GM10847 (cell line): Measurements from ENCODE around the gene C4orf36.

ENCODE experiments used
- POLR2A ChIP-seq: IDR thresholded peaks from 2 replicates; pipeline ENCODE4 v1.6.1; 2011; ENCODE audit not compliant: insufficient read length; ENCODE audit errors: extremely low read depth

The C4orf36 gene

GRCh38 chr4:86891762-86892635 lies at the start of gene C4orf36:
Gene C4orf36 (minus strand): TSS chr4:86892422. CDS start chr4:86891520, 902 bp downstream.
- no peak for TF ChIP-seq POLR2A

- no peak for TF ChIP-seq POLR2A
These were observed 48.8 kb upstream of the C4orf36 start for GRCh38 chr4:86940920-86941460.

- no peak for TF ChIP-seq POLR2A
These were observed 47.7 kb upstream of the C4orf36 start for GRCh38 chr4:86939729-86940575.

- no peak for TF ChIP-seq POLR2A
These were observed 46.7 kb upstream of the C4orf36 start for GRCh38 chr4:86938771-86939520.

- TF ChIP-seq POLR2A = peak; percentile 17
These were observed 43.9 kb upstream of the C4orf36 start for GRCh38 chr4:86935853-86936733.

- no peak for TF ChIP-seq POLR2A
These were observed 43.3 kb upstream of the C4orf36 start for GRCh38 chr4:86935566-86935852.

- TF ChIP-seq POLR2A = peak; percentile 93
These were observed 42.7 kb upstream of the C4orf36 start, which contains the start of gene AFF1 for GRCh38 chr4:86934771-86935565. Gene AFF1 (plus strand): TSS chr4:86935011. CDS start chr4:86948534, 13,523 bp downstream.

GRCh38 chr4:86934147-86934770 lies 42.0 kb upstream of the C4orf36 start:
- no peak for TF ChIP-seq POLR2A

- TF ChIP-seq POLR2A = no peak
These were observed 36.4 kb upstream of the C4orf36 start for GRCh38 chr4:86928400-86929255.

- no peak for TF ChIP-seq POLR2A
These were observed 35.7 kb upstream of the C4orf36 start for GRCh38 chr4:86927843-86928395.

- TF ChIP-seq POLR2A = no peak
These were observed 34.3 kb upstream of the C4orf36 start for GRCh38 chr4:86926435-86927086.

GRCh38 chr4:86924811-86925210 lies 32.6 kb upstream of the C4orf36 start:
- no peak for TF ChIP-seq POLR2A
